ENCODE results near the gene ZSCAN23.
"Not testable (repeated sequence)": the region's sequence is repeated elsewhere in the genome, so short reads cannot be mapped to it uniquely, and the experiment has no call there.

Gene ZSCAN23

GRCh38 chr6:28443112-28443773 lies at the start of gene ZSCAN23:
Gene ZSCAN23 (minus strand): TSS chr6:28443491. CDS start chr6:28436266, 7,225 bp downstream.
- peak; percentile 64 to 75 for DNase-seq (ENCODE audit: low read depth in 2 of 2)

GRCh38 chr6:28491984-28492317 lies 48.7 kb upstream of the ZSCAN23 start:
- DNase-seq (ENCODE audit: low read depth in 2 of 2), result no peak

- DNase-seq (ENCODE audit: low read depth in 2 of 2), result no peak
These were observed 47.1 kb upstream of the ZSCAN23 start for GRCh38 chr6:28490205-28490890.

GRCh38 chr6:28489366-28490204 lies 46.3 kb upstream of the ZSCAN23 start:
- no peak for DNase-seq (ENCODE audit: low read depth in 2 of 2)

- no peak for DNase-seq (ENCODE audit: low read depth in 2 of 2)
These were observed 45.6 kb upstream of the ZSCAN23 start for GRCh38 chr6:28488916-28489365.

- no peak for DNase-seq (ENCODE audit: low read depth in 2 of 2)
These were observed 43.9 kb upstream of the ZSCAN23 start for GRCh38 chr6:28486988-28487742.

GRCh38 chr6:28486533-28486932 lies 43.2 kb upstream of the ZSCAN23 start:
- DNase-seq (ENCODE audit: low read depth in 2 of 2), result no peak

GRCh38 chr6:28485482-28485881 lies 42.2 kb upstream of the ZSCAN23 start:
- no peak for DNase-seq (ENCODE audit: low read depth in 2 of 2)

- no peak for DNase-seq (ENCODE audit: low read depth in 2 of 2)
These were observed 37.1 kb upstream of the ZSCAN23 start for GRCh38 chr6:28480253-28480932.

GRCh38 chr6:28478518-28478917 lies 35.2 kb upstream of the ZSCAN23 start:
- no peak for DNase-seq (ENCODE audit: low read depth in 2 of 2)

GRCh38 chr6:28474441-28475219 lies 31.3 kb upstream of the ZSCAN23 start:
- no peak for DNase-seq (ENCODE audit: low read depth in 2 of 2)

GRCh38 chr6:28469153-28469745 lies 26.0 kb upstream of the ZSCAN23 start:
- DNase-seq (ENCODE audit: low read depth in 2 of 2), result not testable (repeated sequence)

- no peak for DNase-seq (ENCODE audit: low read depth in 2 of 2)
These were observed 24.8 kb upstream of the ZSCAN23 start for GRCh38 chr6:28468056-28468455.

- no peak for DNase-seq (ENCODE audit: low read depth in 2 of 2)
These were observed 19.1 kb upstream of the ZSCAN23 start for GRCh38 chr6:28462401-28462800.

- DNase-seq (ENCODE audit: low read depth in 2 of 2), result no peak
These were observed 15.3 kb upstream of the ZSCAN23 start for GRCh38 chr6:28458568-28458967.

- no peak for DNase-seq (ENCODE audit: low read depth in 2 of 2)
These were observed 5.8 kb upstream of the ZSCAN23 start for GRCh38 chr6:28449056-28449455.

- DNase-seq (ENCODE audit: low read depth in 2 of 2), result not testable (repeated sequence)
These were observed 4.2 kb upstream of the ZSCAN23 start for GRCh38 chr6:28447512-28447906.

- no peak for DNase-seq (ENCODE audit: low read depth in 2 of 2)
These were observed 3.7 kb upstream of the ZSCAN23 start for GRCh38 chr6:28446818-28447511.

GRCh38 chr6:28444759-28445158 lies 1.5 kb upstream of the ZSCAN23 start:
- not testable (repeated sequence) for DNase-seq (ENCODE audit: low read depth in 2 of 2)

Data from stimulated activated CD8-positive, alpha-beta memory T cell treated with anti-CD3 and anti-CD28 coated beads, Interleukin-15, amount 100 ng/mL, for 4 hours (primary cell).